CD4-positive, alpha-beta T cell (primary cell): ENCODE measurements around the gene NCOA4. TPM values are rescaled to one million over a fixed set of nuclear protein-coding genes. Genes with fewer than 3 reads are reported as not detected.

Experiments used
- ATAC-seq: fragments of 200-7000 bp; cut with Tn5 transposase; one replicate; pipeline ENCODE4 v1.10.0; 2022; ENCODE audit warnings: mild to moderate bottlenecking; ENCODE audit not compliant: poor library complexity
- CTCF ChIA-PET: fragments of 350-600 bp; sonication (Branson Sonifier 250); formaldehyde crosslinking; loops from one replicate; lab custom pipeline; 2021; ENCODE audit warnings: antibody characterized with exemption, inconsistent platforms; lab: Charles Lee
- POLR2A ChIA-PET: fragments of 350-600 bp; sonication (Branson Sonifier 250); formaldehyde crosslinking; loops from one replicate; lab custom pipeline; 2021; ENCODE audit warnings: antibody characterized with exemption, inconsistent platforms; lab: Charles Lee
- DNase-seq, 14 experiments: peaks; one replicate each; pipeline ENCODE4 v3.0.0-alpha.2; 2013 to 2020; ENCODE audit warnings: mixed read lengths in 2 of 14
- H3K27ac ChIP-seq, 2 donors: one replicate each; pipeline versions ENCODE4 v1.5.1 to v1.7.0; 2013; ENCODE audit warnings: low read length in 2 of 2, low read depth in 1 of 2, mild to moderate bottlenecking in 1 of 2
- H3K27me3 ChIP-seq, 2 experiments: 1 replicate in 1 of 2; 2 replicates in 1 of 2; pipeline versions ENCODE4 v1.6.1 to v1.7.0; 2013; ENCODE audit warnings: low read length in 2 of 2, control low read depth in 1 of 2, mild to moderate bottlenecking in 1 of 2, moderate library complexity in 1 of 2; ENCODE audit not compliant: insufficient read depth in 2 of 2, control insufficient read depth in 1 of 2
- H3K36me3 ChIP-seq: one replicate; pipeline ENCODE4 v1.6.1; 2013; ENCODE audit warnings: low read length, control low read depth; ENCODE audit not compliant: insufficient read depth
- H3K4me1 ChIP-seq: one replicate; pipeline ENCODE4 v1.6.1; 2013; ENCODE audit warnings: low read length, control low read depth; ENCODE audit not compliant: insufficient read depth
- H3K4me3 ChIP-seq: one replicate; pipeline ENCODE4 v1.5.1; 2013; ENCODE audit warnings: mild to moderate bottlenecking, low read length, moderate library complexity
- H3K9me3 ChIP-seq, 2 experiments: 1 replicate in 1 of 2; 2 replicates in 1 of 2; pipeline versions ENCODE4 v1.6.1 to v1.7.0; 2013; ENCODE audit warnings: low read length in 2 of 2, mild to moderate bottlenecking in 2 of 2, control low read depth in 1 of 2, moderate library complexity in 1 of 2; ENCODE audit not compliant: control insufficient read depth in 1 of 2, insufficient read depth in 1 of 2
- H3K27ac Mint-ChIP-seq: one replicate; pipeline ENCODE4 v1.8.0; 2020; ENCODE audit warnings: mixed read lengths
- H3K27me3 Mint-ChIP-seq: one replicate; pipeline ENCODE4 v1.8.0; 2021; ENCODE audit warnings: mixed read lengths
- H3K36me3 Mint-ChIP-seq: one replicate; pipeline ENCODE4 v1.8.0; 2021; ENCODE audit warnings: low read depth, mixed read lengths
- H3K4me1 Mint-ChIP-seq: one replicate; pipeline ENCODE4 v1.8.0; 2021; ENCODE audit warnings: low read depth, mixed read lengths
- H3K4me3 Mint-ChIP-seq: one replicate; pipeline ENCODE4 v1.8.0; 2020; ENCODE audit warnings: mild to moderate bottlenecking, mixed read lengths
- H3K9me3 Mint-ChIP-seq: one replicate; pipeline ENCODE4 v1.8.0; 2020; ENCODE audit warnings: mixed read lengths
- CTCF ChIP-seq: fragments of 200-600 bp; IDR thresholded peaks from one replicate; pipeline ENCODE4 v1.8.0; 2022; ENCODE audit warnings: antibody characterized with exemption, mild to moderate bottlenecking
- intact Hi-C, 2 experiments: fragments of 100-400 bp; cut with DNase I in 1 of 2; cut with micrococcal nuclease in 1 of 2; formaldehyde crosslinking; loops; one replicate each; pipeline versions ENCODE4 v1.15.1 to v1.9.0; 2023 to 2025; cut with DNase I, micrococcal nuclease
- total RNA-seq, 174 experiments: library from RNA in 2 of 174; stranded (reverse) in 2 of 174; gene quantifications; one replicate each; pipeline ENCODE4 v1.2.3 and lab custom pipeline; 2021 to 2026

Gene NCOA4
- total RNA-seq, 2 experiments from 2014 or later = 41.0 to 42.9 TPM

- H3K36me3 ChIP-seq = no peaks in the 10 kb centered on the region
- Mint-ChIP-seq H3K4me3 (no peak overlapping the region), H3K27ac (no peak overlapping the region), H3K36me3 (no peaks in the 10 kb centered on the region), H3K9me3 (no peaks in the 10 kb centered on the region), H3K27me3 (no peaks in the 10 kb centered on the region), H3K4me1 (no peaks in the 10 kb centered on the region)
- H3K27me3 ChIP-seq = no peaks in the 10 kb centered on the region
- ATAC-seq = no peak
- TF ChIP-seq CTCF = no peak
- ChIA-PET POLR2A (no interaction called here), CTCF (no interaction called here)
- intact Hi-C loops = no loop called here
- no peak overlapping the region for H3K4me3 ChIP-seq
- no peak overlapping the region for H3K27ac ChIP-seq
- DNase-seq = no peak
- no peaks in the 10 kb centered on the region for H3K4me1 ChIP-seq
- H3K9me3 ChIP-seq = no peaks in the 10 kb centered on the region
Observed at GRCh38 chr10:46040004-46040403, 9.6 kb upstream of the NCOA4 start.

- TF ChIP-seq CTCF = no peak
- H3K9me3 ChIP-seq = no peaks in the 10 kb centered on the region
Observed at GRCh38 chr10:46037107-46037825, 6.8 kb upstream of the NCOA4 start.

GRCh38 chr10:46035923-46036849 lies 5.8 kb upstream of the NCOA4 start:
- ChIA-PET CTCF (no interaction called here), POLR2A (no interaction called here)
- Mint-ChIP-seq H3K36me3 (no peaks in the 10 kb centered on the region), H3K27ac (no peak overlapping the region), H3K4me3 (no peak overlapping the region), H3K9me3 (no peaks in the 10 kb centered on the region), H3K27me3 (no peaks in the 10 kb centered on the region), H3K4me1 (peaks cover 4% of the 10 kb centered on the region)
- DNase-seq (no peak), ATAC-seq (no peak)
- Histone ChIP-seq H3K27ac (no peak overlapping the region), H3K4me3 (no peak overlapping the region), H3K36me3 (no peaks in the 10 kb centered on the region), H3K9me3 (no peaks in the 10 kb centered on the region), H3K4me1 (no peaks in the 10 kb centered on the region), H3K27me3 (no peaks in the 10 kb centered on the region)
- intact Hi-C loops = loop anchor here (10.0 kb wide), 2 partner anchors 219 to 801 kb away; no protein-coding TSS in a partner anchor
- TF ChIP-seq CTCF = no peak

More at GRCh38 chr10:46037107-46037825, 6.8 kb upstream of the NCOA4 start:
- Histone ChIP-seq H3K4me3 (no peak overlapping the region), H3K27ac (no peak overlapping the region), H3K36me3 (no peaks in the 10 kb centered on the region), H3K4me1 (no peaks in the 10 kb centered on the region), H3K27me3 (no peaks in the 10 kb centered on the region)
- Mint-ChIP-seq H3K9me3 (no peaks in the 10 kb centered on the region), H3K4me3 (no peak overlapping the region), H3K36me3 (no peaks in the 10 kb centered on the region), H3K27ac (no peak overlapping the region), H3K4me1 (no peaks in the 10 kb centered on the region), H3K27me3 (no peaks in the 10 kb centered on the region)
- DNase-seq (no peak), ATAC-seq (no peak)
- ChIA-PET CTCF (no interaction called here), POLR2A (no interaction called here)
- intact Hi-C loops = loop anchor here (10.0 kb wide), 2 partner anchors 218 to 802 kb away; no protein-coding TSS in a partner anchor
